Colonic mucosa (tissue), 4 donors: ENCODE measurements around the gene RND2. TPM values are rescaled to one million over a fixed set of nuclear protein-coding genes. Genes with fewer than 3 reads are reported as not detected.

ENCODE experiments used
- DNase-seq: peaks from one replicate; pipeline ENCODE4 v3.0.0-alpha.2; 2020
- H3K27ac ChIP-seq: fragments of 200-600 bp; one replicate; pipeline ENCODE4 v1.8.0; 2021
- H3K27me3 ChIP-seq: fragments of 200-600 bp; one replicate; pipeline ENCODE4 v1.8.0; 2021
- H3K36me3 ChIP-seq: fragments of 200-600 bp; one replicate; pipeline ENCODE4 v1.8.0; 2021
- H3K4me1 ChIP-seq: fragments of 200-600 bp; one replicate; pipeline ENCODE4 v1.8.0; 2021; ENCODE audit warnings: mild to moderate bottlenecking
- H3K4me3 ChIP-seq: fragments of 200-600 bp; one replicate; pipeline ENCODE4 v1.8.0; 2021
- H3K9ac ChIP-seq, 2 donors: one replicate each; pipeline ENCODE4 v1.7.0; 2013; ENCODE audit warnings: control low read depth in 2 of 2, low read depth in 2 of 2, low read length in 2 of 2
- H3K9me3 ChIP-seq: fragments of 200-600 bp; one replicate; pipeline ENCODE4 v1.8.0; 2021
- CTCF ChIP-seq: fragments of 200-600 bp; IDR thresholded peaks from one replicate; pipeline ENCODE4 v1.8.0; 2022; ENCODE audit warnings: antibody characterized with exemption, mild to moderate bottlenecking
- intact Hi-C: fragments of 100-400 bp; cut with DNase I; formaldehyde crosslinking; loops from one replicate; pipeline ENCODE4 v1.14.1; 2022
- total RNA-seq, 2 donors: library from RNA; stranded (reverse); fragmentation: NEBNext Ultra II Directional in 1 of 2; extraction: Animal tissue kit (Norgen Biotek cat#: 25700) in 1 of 2; gene quantifications; one replicate each; pipeline ENCODE4 v1.2.1, GENCODE V29; 2021
- donor health status: healthy.
- donor health status: DM: no; HTN: no; CAD: no.
- donor health status: DM: no; HTN: no; CAD: no.

The RND2 gene
- total RNA-seq, 2 donors from 2014 or later: 0.30 to 0.56 TPM

GRCh38 chr17:42980766-42981397, 44.1 kb upstream of the RND2 start:
- Histone ChIP-seq H3K4me3 (peak overlapping the region; percentile 96), H3K27me3 (no peaks in the 10 kb centered on the region), H3K36me3 (no peaks in the 10 kb centered on the region), H3K27ac (peak overlapping the region; percentile 97), H3K9me3 (no peaks in the 10 kb centered on the region), H3K9ac (peak overlapping the region; percentile 86 to 88), H3K4me1 (peaks cover 19% of the 10 kb centered on the region)
- intact Hi-C loops: no loop called here
- no peak for TF ChIP-seq CTCF
- peak; percentile 75 for DNase-seq

GRCh38 chr17:42982266-42982665, 42.8 kb upstream of the RND2 start:
- no peak for TF ChIP-seq CTCF
- Histone ChIP-seq H3K27me3 (no peaks in the 10 kb centered on the region), H3K9me3 (no peaks in the 10 kb centered on the region), H3K4me3 (no peak overlapping the region), H3K9ac (peak overlapping the region in 1 of 2 donors; percentile 88), H3K36me3 (peaks cover 2% of the 10 kb centered on the region), H3K4me1 (peaks cover 19% of the 10 kb centered on the region), H3K27ac (no peak overlapping the region)
- no peak for DNase-seq
- intact Hi-C loops: no loop called here

- no peaks in the 10 kb centered on the region for H3K9me3 ChIP-seq
- intact Hi-C loops: no loop called here
- DNase-seq: no peak
- H3K9ac ChIP-seq: no peak overlapping the region
- no peaks in the 10 kb centered on the region for H3K27me3 ChIP-seq
- no peak overlapping the region for H3K4me3 ChIP-seq
- TF ChIP-seq CTCF: no peak
- peaks cover 9% of the 10 kb centered on the region for H3K4me1 ChIP-seq
- H3K36me3 ChIP-seq: peaks cover 25% of the 10 kb centered on the region
- no peak overlapping the region for H3K27ac ChIP-seq
These were observed 39.8 kb upstream of the RND2 start for GRCh38 chr17:42985225-42985624.

GRCh38 chr17:42989141-42989540, 35.9 kb upstream of the RND2 start:
- H3K9ac ChIP-seq: no peak overlapping the region
- peaks cover 40% of the 10 kb centered on the region for H3K36me3 ChIP-seq
- no peak overlapping the region for H3K4me3 ChIP-seq

GRCh38 chr17:42989726-42990652, 35.0 kb upstream of the RND2 start:
- no peak overlapping the region for H3K27ac ChIP-seq
- H3K9ac ChIP-seq: no peak overlapping the region
- intact Hi-C loops: no loop called here
- DNase-seq: no peak
- no peaks in the 10 kb centered on the region for H3K9me3 ChIP-seq
- no peak overlapping the region for H3K4me3 ChIP-seq
- no peaks in the 10 kb centered on the region for H3K4me1 ChIP-seq
- peaks cover 40% of the 10 kb centered on the region for H3K36me3 ChIP-seq
- H3K27me3 ChIP-seq: no peaks in the 10 kb centered on the region
- no peak for TF ChIP-seq CTCF

More at GRCh38 chr17:42989141-42989540, 35.9 kb upstream of the RND2 start:
- H3K4me1 ChIP-seq: no peaks in the 10 kb centered on the region
- no peak overlapping the region for H3K27ac ChIP-seq
- no peaks in the 10 kb centered on the region for H3K9me3 ChIP-seq
- no peak for TF ChIP-seq CTCF
- no peak for DNase-seq
- intact Hi-C loops: no loop called here
- no peaks in the 10 kb centered on the region for H3K27me3 ChIP-seq
